Measurements from ENCODE around the gene TBC1D2B.
"Not testable (repeated sequence)": the region's sequence is repeated elsewhere in the genome, so short reads cannot be mapped to it uniquely, and the experiment has no call there.

TBC1D2B gene

DNA sequence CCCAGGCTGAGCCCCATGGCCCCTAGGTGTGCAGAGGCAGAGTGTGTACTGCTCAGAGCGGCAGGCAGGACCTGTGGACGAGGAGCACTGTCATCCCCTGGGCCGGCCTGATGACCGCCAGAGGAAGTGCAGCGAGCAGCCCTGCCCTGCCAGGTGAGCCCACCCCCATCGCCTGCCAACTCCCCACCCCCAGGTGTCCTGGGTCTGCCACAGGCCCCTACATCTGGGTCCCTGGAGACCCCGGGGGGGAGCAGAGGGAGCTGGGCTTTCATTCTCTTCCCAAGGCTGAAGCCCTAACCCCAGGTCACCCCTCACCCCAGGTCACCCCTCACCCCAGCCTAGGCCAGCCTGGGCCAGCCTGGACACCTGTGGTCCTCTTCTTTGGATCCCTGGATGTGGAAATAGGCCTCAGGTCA lies 93.1 kb downstream of the TBC1D2B start:
- H3K4me3 ChIP-seq (ENCODE audit: low read depth, low read length) = no peak overlapping the region
- no peak for DNase-seq (ENCODE audit: low read depth)
- TF ChIP-seq, protein P1, sequence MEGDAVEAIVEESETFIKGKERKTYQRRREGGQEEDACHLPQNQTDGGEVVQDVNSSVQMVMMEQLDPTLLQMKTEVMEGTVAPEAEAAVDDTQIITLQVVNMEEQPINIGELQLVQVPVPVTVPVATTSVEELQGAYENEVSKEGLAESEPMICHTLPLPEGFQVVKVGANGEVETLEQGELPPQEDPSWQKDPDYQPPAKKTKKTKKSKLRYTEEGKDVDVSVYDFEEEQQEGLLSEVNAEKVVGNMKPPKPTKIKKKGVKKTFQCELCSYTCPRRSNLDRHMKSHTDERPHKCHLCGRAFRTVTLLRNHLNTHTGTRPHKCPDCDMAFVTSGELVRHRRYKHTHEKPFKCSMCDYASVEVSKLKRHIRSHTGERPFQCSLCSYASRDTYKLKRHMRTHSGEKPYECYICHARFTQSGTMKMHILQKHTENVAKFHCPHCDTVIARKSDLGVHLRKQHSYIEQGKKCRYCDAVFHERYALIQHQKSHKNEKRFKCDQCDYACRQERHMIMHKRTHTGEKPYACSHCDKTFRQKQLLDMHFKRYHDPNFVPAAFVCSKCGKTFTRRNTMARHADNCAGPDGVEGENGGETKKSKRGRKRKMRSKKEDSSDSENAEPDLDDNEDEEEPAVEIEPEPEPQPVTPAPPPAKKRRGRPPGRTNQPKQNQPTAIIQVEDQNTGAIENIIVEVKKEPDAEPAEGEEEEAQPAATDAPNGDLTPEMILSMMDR (conservative IDR thresholded peaks at IDR 0.05; ENCODE audit: low read depth, low read length) = no peak

DNA sequence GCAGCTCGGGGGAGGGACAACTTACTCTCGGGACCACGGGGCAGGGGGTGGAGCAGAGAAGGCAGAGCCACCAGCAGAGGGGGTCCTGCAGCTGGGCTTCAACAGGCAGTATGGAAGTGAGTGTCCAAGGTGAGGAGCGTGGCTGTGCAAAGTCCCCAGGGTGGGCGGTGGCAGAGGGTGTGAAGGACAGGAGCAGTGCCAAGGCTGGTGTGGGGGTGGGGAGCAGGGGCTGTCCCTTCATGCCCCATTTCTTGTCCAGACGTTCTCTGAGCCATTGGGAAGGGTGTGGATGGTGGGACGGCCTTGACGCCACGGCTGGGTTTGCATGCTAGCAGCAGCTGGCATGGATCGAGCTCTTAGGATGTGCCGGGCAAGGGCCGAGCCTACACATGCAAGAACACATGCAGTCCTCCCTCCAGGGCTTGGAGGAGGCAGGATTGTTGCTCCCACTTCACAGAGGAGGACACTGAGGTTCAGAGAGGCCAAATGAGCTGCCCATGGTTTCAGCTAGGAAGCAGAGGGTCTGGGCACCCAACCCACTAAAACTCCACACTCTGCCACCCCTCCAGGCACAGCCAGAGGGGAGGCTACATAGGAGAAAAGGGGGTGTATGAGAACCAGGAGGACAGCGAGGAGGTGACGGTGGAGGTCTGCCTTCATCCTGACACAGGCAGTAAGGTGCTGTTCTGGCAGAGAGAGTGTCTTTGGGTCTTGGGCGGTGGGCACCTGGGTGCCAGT lies 93.6 kb downstream of the TBC1D2B start:
- DNase-seq (ENCODE audit: low read depth) = no peak

DNA sequence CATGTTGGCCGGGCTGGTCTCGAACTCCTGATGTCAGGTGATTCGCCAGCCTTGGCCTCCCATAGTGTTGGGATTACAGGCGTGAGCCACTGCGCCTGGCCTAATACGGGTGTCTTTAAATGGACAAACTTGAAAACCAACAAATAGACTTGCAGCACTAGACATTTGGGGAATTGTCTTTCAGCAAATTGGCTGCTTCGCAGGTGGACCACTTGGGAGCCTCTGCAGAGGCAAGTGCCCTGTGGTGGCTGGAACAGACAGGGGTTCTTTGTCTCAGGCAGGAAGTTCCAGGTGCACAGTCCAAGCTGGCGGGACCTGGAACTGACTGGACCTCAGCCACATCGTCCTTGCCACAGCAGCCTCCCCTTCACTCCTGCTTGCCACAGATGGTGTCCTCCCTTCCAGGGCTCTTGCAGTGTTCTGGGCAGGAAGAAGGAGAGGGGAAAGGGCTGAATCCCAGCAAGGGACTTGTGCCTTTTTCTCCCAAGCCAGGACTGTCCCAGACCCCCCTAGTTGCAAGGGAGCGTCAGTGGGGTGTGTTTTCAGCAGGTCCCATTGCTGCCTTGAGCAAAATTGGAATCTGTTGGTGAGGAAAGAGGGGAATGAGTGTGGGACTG lies 94.3 kb downstream of the TBC1D2B start:
- H3K4me3 ChIP-seq (ENCODE audit: low read depth, low read length) = no peak overlapping the region
- TF ChIP-seq, protein P1 (conservative IDR thresholded peaks at IDR 0.05; ENCODE audit: low read depth, low read length) = no peak
- DNase-seq (ENCODE audit: low read depth) = no peak

More for the DNA sequence above, 93.6 kb downstream of the TBC1D2B start:
- no peak overlapping the region for H3K4me3 ChIP-seq (ENCODE audit: low read depth, low read length)
- TF ChIP-seq, protein P1 (conservative IDR thresholded peaks at IDR 0.05; ENCODE audit: low read depth, low read length) = peak; percentile 19

DNA sequence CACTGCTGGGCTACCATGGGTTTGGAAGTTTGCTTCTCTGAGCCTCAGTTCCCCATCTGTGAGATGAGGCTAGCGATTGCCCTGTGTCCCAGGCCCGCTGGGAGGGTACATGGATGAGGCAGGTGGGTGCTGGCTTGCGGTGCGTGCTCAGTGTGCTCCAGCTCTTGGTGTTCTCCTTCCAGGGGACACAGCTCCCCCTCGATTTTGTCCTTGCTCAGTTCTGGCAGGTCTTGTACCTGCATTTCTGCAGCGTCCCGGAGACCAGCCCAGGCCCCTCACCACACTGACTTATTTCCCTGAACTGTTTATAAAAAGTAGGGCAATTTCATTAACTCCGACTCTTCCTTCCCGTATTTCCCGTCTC lies 95.4 kb downstream of the TBC1D2B start:
- no peak for DNase-seq (ENCODE audit: low read depth)

DNA sequence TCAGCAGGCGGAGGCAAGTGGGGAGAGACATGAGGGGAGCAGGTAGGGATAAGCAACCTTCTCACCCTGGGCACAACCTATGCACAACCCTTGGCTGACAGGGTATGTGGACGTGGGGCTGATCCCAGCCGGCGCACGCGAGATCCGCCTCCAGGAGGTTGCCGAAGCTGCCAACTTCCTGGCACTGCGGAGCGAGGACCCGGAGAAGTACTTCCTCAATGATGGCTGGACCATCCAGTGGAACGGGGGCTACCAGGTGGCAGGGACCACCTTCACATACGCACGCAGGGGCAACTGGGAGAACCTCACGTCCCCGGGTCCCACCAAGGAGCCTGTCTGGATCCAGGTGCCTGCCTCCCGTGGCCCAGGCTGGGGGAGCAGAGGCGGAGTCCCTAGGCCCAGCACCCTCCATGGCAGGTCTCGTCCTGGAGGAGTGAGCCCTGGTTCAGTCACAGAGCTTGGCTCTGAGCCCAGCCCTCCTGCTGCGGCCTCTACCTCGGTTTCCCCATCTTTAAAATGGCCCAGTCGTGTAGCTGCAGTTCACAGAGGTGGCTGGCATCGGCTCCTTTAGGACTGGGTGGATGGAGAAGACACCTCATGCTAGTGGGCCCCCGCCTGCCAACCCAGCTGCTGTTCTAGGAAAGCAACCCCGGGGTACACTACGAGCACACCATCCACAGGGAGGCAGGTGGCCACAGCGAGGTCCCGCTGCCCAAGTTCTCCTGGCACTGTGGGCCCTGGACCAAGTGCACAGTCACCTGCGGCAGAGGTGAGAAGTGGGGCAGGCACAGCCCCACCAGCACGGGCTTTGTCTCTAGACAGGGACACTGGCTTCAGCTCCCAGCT lies 96.0 kb downstream of the TBC1D2B start:
- TF ChIP-seq, protein P1 (conservative IDR thresholded peaks at IDR 0.05; ENCODE audit: low read depth, low read length) = no peak
- DNase-seq (ENCODE audit: low read depth) = no peak
- no peak overlapping the region for H3K4me3 ChIP-seq (ENCODE audit: low read depth, low read length)

More for the DNA sequence above, 95.4 kb downstream of the TBC1D2B start:
- no peak overlapping the region for H3K4me3 ChIP-seq (ENCODE audit: low read depth, low read length)
- TF ChIP-seq, protein P1 (conservative IDR thresholded peaks at IDR 0.05; ENCODE audit: low read depth, low read length) = no peak

DNA sequence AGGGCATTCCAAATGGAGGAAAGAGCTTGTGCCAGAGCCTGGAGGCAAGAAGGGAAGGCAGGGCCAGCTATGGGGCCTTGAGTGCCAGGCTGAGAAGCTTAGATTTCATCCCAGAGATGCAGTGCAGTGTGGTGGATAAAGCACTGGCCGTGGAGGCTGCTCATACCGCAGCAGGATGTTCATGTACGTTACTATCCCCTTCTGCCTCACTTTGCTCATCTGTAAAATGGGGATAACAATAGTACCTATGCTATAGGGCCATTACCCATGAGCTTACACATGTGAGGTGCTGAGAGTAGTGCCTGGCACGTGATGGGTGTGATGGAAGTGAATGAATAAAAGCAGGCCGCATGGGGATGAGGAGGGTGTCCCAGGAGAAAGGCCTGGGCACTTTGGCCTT lies 96.8 kb downstream of the TBC1D2B start:
- DNase-seq (ENCODE audit: low read depth); H3K4me3 ChIP-seq (ENCODE audit: low read depth, low read length): not testable (repeated sequence)

DNA sequence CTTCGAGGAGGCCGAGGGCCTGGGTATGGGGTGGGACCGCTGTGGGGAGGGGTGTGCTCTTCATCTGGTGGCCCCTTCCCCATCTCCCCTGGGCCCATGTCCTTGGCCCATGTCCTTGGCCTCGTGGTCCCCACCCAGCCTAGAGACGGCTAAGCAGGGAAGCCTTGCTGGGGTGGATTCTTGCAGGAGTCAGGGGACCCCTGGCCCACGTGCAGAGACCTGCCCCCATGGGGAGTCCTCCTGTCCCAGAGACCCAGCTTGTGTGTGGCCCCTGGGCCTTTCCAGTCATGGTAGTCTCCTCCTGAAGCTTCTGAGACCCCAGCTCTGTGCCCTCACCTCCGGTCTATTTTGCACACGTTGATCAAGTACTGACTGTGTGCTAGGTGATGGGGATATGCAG lies 97.4 kb downstream of the TBC1D2B start:
- no peak for DNase-seq (ENCODE audit: low read depth)
- no peak overlapping the region for H3K4me3 ChIP-seq (ENCODE audit: low read depth, low read length)
- TF ChIP-seq, protein P1 (conservative IDR thresholded peaks at IDR 0.05; ENCODE audit: low read depth, low read length) = no peak

DNA sequence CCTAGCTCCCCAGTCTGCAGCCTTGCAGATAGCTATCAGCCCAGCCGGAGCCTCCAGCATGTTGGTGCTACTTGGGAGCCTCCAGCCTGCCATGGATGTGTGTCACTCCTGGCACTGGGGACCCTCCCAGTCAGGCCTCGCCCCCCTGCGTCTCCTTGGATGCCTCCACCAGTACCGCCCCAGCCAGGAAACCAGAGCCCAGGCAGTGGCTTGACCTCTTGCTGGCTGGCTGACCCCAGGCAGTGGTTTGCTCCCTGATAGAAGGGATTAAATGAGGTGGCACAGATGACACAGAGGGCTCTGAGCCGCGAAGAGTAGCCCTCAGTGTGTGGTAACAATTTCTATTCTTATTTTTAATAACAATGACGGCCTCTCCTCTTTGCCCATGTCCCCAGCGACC lies 98.4 kb downstream of the TBC1D2B start:
- H3K4me3 ChIP-seq (ENCODE audit: low read depth, low read length); DNase-seq (ENCODE audit: low read depth): not testable (repeated sequence)

DNA sequence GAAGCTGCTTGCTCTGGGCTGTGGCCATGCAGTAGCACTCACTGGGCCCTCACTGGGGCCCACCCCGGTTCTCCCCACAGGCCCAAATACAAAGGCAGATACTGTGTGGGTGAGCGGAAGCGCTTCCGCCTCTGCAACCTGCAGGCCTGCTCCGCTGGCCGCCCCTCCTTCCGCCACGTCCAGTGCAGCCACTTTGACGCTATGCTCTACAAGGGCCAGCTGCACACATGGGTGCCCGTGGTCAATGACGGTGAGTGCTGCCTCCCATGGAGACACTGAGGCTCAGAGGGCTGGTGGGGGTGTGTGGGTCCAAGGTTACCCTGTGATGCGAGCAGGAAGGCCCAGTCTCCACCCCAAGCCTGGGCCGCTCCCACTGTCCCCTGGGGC lies 98.8 kb downstream of the TBC1D2B start:
- DNase-seq (ENCODE audit: low read depth); H3K4me3 ChIP-seq (ENCODE audit: low read depth, low read length): not testable (repeated sequence)

DNA sequence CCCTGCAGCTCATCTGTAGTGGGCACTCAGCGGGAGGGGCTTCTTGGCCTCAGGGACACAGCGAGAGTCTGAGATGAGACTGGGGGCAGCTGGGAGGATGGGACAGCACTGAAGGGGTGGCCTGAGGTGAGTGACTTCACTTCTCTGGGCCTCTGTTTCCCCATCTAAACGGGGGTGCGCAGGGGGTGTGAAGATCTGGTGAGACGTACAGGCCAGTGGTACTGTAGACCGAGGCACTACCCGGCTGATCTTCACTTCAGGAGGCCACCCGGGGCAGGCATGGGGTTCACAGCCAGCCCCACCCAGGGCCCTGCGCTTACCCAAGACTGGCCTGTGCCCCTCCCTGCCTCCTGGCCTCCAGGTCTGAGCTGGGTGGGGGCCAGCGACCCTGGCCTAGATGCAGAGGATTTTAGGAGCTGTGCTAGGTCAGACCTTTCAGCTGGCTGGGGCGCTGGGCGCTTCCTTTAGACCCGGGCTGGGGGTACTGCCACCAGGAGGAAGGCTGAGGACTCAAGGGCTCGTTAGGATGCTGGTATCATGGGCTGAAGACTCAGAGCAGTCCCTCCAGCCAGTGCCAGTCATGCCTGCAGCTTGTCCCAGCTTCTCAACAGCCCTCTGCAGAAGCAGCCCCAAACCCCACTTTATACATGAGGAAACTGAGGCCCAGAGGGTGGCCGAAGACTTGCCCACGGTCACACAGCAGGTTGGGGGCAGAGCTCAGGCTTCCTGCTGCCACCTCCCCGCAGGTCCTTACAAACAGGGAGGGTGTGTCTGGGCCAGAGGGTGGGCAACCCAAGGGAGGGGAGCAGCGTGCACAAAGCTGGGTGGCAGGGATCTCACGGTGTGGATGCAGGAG lies 99.4 kb downstream of the TBC1D2B start:
- DNase-seq (ENCODE audit: low read depth); H3K4me3 ChIP-seq (ENCODE audit: low read depth, low read length): not testable (repeated sequence)

Data from choroid plexus epithelial cell (primary cell).